K562 (cell line): ENCODE measurements around the gene PRR15. TPM values are rescaled to one million over a fixed set of nuclear protein-coding genes. Genes with fewer than 3 reads are reported as not detected.

Source experiments
- ATAC-seq: fragments of 200-7000 bp; cut with Tn5 transposase; 3 replicates; pipeline ENCODE4 v1.9.1; 2020; ENCODE audit warnings: moderate library complexity
- BruUV-seq: library from RNA; stranded (reverse); fragments of 400-500 nt; replicated peaks from 2 replicates; lab custom pipeline; 2021; lab: Mats Ljungman, UMichigan
- CTCF ChIA-PET: fragments of 300-600 bp; formaldehyde crosslinking; extraction: SDS; loops from one replicate; lab custom pipeline; 2021; ENCODE audit warnings: low intra/inter-chr PET ratio; lab: Yijun Ruan, JAX
- POLR2A ChIA-PET: fragments of 300-600, 350-650 bp; sonication (Branson Sonifier 250); formaldehyde crosslinking; extraction: SDS; loops from one replicate; lab custom pipeline; 2021; ENCODE audit warnings: antibody characterized with exemption, inconsistent platforms; lab: Yijun Ruan, JAX
- DNase-seq, 4 experiments: peaks; one replicate each; pipeline versions ENCODE4 v3.0.0 to v3.0.0-alpha.2; 2011 to 2018; ENCODE audit warnings: low spot score in 3 of 4, mixed read lengths in 3 of 4; ENCODE audit errors: extremely low read depth in 1 of 4
- FAIRE-seq: peaks from 2 replicates; lab custom pipeline; 2011; peaks lifted over from hg19 to GRCh38; lab: Jason Lieb, UNC
- H2AFZ ChIP-seq: 2 replicates; pipeline ENCODE4 v1.6.0; 2011; ENCODE audit warnings: low read depth, low read length, control low read depth, inconsistent platforms
- H3K27ac ChIP-seq: fragments of 200-600 bp; 3 replicates; pipeline ENCODE4 v1.8.0; 2011; ENCODE audit warnings: low read depth, mild to moderate bottlenecking, control low read depth, inconsistent platforms, low read length, moderate library complexity, mixed read lengths; ENCODE audit errors: extremely low read depth
- H3K27me3 ChIP-seq, 2 experiments: fragments of 300-600 bp in 1 of 2; 2 replicates in 1 of 2; 3 replicates in 1 of 2; pipeline versions ENCODE4 v1.6.0 to v1.8.0; 2011; ENCODE audit warnings: inconsistent platforms in 2 of 2, low read length in 2 of 2, mild to moderate bottlenecking in 1 of 2, mixed read lengths in 1 of 2, moderate library complexity in 1 of 2; ENCODE audit not compliant: control insufficient read depth in 2 of 2, insufficient read depth in 2 of 2
- H3K36me3 ChIP-seq: fragments of 300-600 bp; 3 replicates; pipeline ENCODE4 v1.8.0; 2011; ENCODE audit warnings: mild to moderate bottlenecking, low read length, inconsistent platforms; ENCODE audit not compliant: control insufficient read depth, insufficient read depth
- H3K4me1 ChIP-seq, 2 experiments: fragments of 200-600 bp in 1 of 2; replicated peaks in 1 of 2; 2 replicates in 1 of 2; 3 replicates in 1 of 2; pipeline versions ENCODE4 v1.5.1 to v1.8.0; 2011; ENCODE audit warnings: inconsistent platforms in 2 of 2, low read length in 2 of 2, mild to moderate bottlenecking in 1 of 2, mixed read lengths in 1 of 2, moderate library complexity in 1 of 2; ENCODE audit not compliant: control insufficient read depth in 2 of 2, insufficient read depth in 2 of 2
- H3K4me2 ChIP-seq: 2 replicates; pipeline ENCODE4 v1.6.1; 2011; ENCODE audit warnings: low read length, control low read depth, inconsistent platforms, mixed read lengths; ENCODE audit not compliant: insufficient read depth
- H3K4me3 ChIP-seq: fragments of 200-600 bp; sonication (generic), shearing (Covaris generic); 2 replicates; pipeline ENCODE4 v1.5.1; 2016; ENCODE audit warnings: control low read depth, inconsistent platforms
- H3K79me2 ChIP-seq: fragments of 200-600 bp; 3 replicates; pipeline ENCODE4 v1.8.0; 2011; ENCODE audit warnings: low read length, inconsistent platforms; ENCODE audit not compliant: control insufficient read depth, insufficient read depth
- H3K9ac ChIP-seq, 2 experiments: 2 replicates each; pipeline versions ENCODE4 v1.6.0 to v1.6.1; 2011; ENCODE audit warnings: low read depth in 2 of 2, low read length in 2 of 2, control low read depth in 1 of 2, inconsistent platforms in 1 of 2, mild to moderate bottlenecking in 1 of 2, mixed read lengths in 1 of 2; ENCODE audit not compliant: insufficient read depth in 1 of 2
- H3K9me1 ChIP-seq: one replicate; pipeline ENCODE4 v1.6.0; 2011; ENCODE audit warnings: inconsistent platforms, mild to moderate bottlenecking, low read length, moderate library complexity; ENCODE audit not compliant: control insufficient read depth, insufficient read depth
- H3K9me3 ChIP-seq: replicated peaks from 2 replicates; pipeline ENCODE4 v1.5.1; 2011; ENCODE audit warnings: low read depth, low read length, inconsistent platforms; ENCODE audit not compliant: control insufficient read depth, insufficient read depth
- H4K20me1 ChIP-seq: replicated peaks from 2 replicates; pipeline ENCODE4 v1.6.1; 2011; ENCODE audit warnings: low read length, inconsistent platforms, mixed read lengths; ENCODE audit not compliant: control insufficient read depth, insufficient read depth
- ARHGAP35 ChIP-seq: fragments of 450-650 bp; IDR thresholded peaks from 2 replicates; pipeline ENCODE4 v1.6.1; 2018; ENCODE audit not compliant: partially characterized antibody
- CCNT2 ChIP-seq: IDR thresholded peaks from 2 replicates; pipeline ENCODE4 v1.6.1; 2011; ENCODE audit warnings: borderline replicate concordance, low read depth, mild to moderate bottlenecking, moderate library complexity, mixed read lengths, low read length; ENCODE audit not compliant: insufficient read length; ENCODE audit errors: extremely low read depth
- E2F1 ChIP-seq: sonication (generic); formaldehyde crosslinking; IDR thresholded peaks from 2 replicates; pipeline ENCODE4 v1.8.1; 2023; ENCODE audit warnings: mild to moderate bottlenecking, missing genetic modification reagents, moderate library complexity
- E2F4 ChIP-seq: sonication (generic); formaldehyde crosslinking; IDR thresholded peaks from 2 replicates; pipeline ENCODE4 v1.8.0; 2022; ENCODE audit warnings: mild to moderate bottlenecking, low read depth, missing genetic modification reagents
- EHMT2 ChIP-seq: fragments of 450-650 bp; IDR thresholded peaks from 2 replicates; pipeline ENCODE4 v1.6.1; 2018; ENCODE audit warnings: antibody characterized with exemption
- FOXP4 ChIP-seq: sonication (generic); formaldehyde crosslinking; IDR thresholded peaks from 2 replicates; pipeline ENCODE4 v1.8.0; 2022; ENCODE audit warnings: mild to moderate bottlenecking, missing genetic modification reagents, borderline replicate concordance
- HCFC1 ChIP-seq: IDR thresholded peaks from 2 replicates; pipeline ENCODE4 v1.6.1; 2012; ENCODE audit warnings: low read depth, low read length, improper control_type of control experiment
- HEY1 ChIP-seq: fragments of 250-450 bp; sonication (Bioruptor Pico); IDR thresholded peaks from 2 replicates; pipeline ENCODE4 v1.5.0; 2020; ENCODE audit warnings: mild to moderate bottlenecking, moderate library complexity, borderline replicate concordance
- KDM1A ChIP-seq, 2 experiments: fragments of 450-650 bp; IDR thresholded peaks; 2 replicates each; pipeline ENCODE4 v1.6.1; 2016; ENCODE audit warnings: mild to moderate bottlenecking in 2 of 2
- MLX ChIP-seq, 2 experiments: fragments of 450-650 bp in 1 of 2; sonication (generic) in 1 of 2; formaldehyde crosslinking; conservative IDR thresholded peaks; 2 replicates each; pipeline versions ENCODE4 v1.4.0 to v1.8.1; 2020 to 2022; ENCODE audit warnings: mild to moderate bottlenecking in 1 of 2, missing genetic modification reagents in 1 of 2
- SMAD1 ChIP-seq: fragments of 150-350 bp; IDR thresholded peaks from 2 replicates; pipeline ENCODE4 v1.6.1; 2014; ENCODE audit warnings: low read length, low read depth; ENCODE audit not compliant: partially characterized antibody
- SOX6 ChIP-seq: fragments of 450-650 bp; IDR thresholded peaks from 2 replicates; pipeline ENCODE4 v1.6.1; 2014; ENCODE audit warnings: mild to moderate bottlenecking
- ZKSCAN1 ChIP-seq: fragments of 150-350 bp; IDR thresholded peaks from 2 replicates; pipeline ENCODE4 v1.6.1; 2016; ENCODE audit warnings: low read depth, low read length
- ZNF224 ChIP-seq: sonication (generic); formaldehyde crosslinking; IDR thresholded peaks from 2 replicates; pipeline ENCODE4 v1.8.0; 2022; ENCODE audit warnings: mild to moderate bottlenecking, missing genetic modification reagents
- ZNF282 ChIP-seq: sonication (generic); formaldehyde crosslinking; IDR thresholded peaks from 2 replicates; pipeline ENCODE4 v1.8.1; 2023; ENCODE audit warnings: missing genetic modification reagents
- ZNF324 ChIP-seq: fragments of 250-450 bp; sonication (Bioruptor Pico); IDR thresholded peaks from 2 replicates; pipeline ENCODE4 v1.4.0; 2020; ENCODE audit warnings: mild to moderate bottlenecking
- ZNF699 ChIP-seq: fragments of 250-450 bp; sonication (Bioruptor Pico); IDR thresholded peaks from 2 replicates; pipeline ENCODE4 v1.8.0; 2021; ENCODE audit warnings: mild to moderate bottlenecking, moderate library complexity; ENCODE audit not compliant: insufficient replicate concordance
- ZNF780A ChIP-seq: fragments of 250-450 bp; sonication (Bioruptor Pico); IDR thresholded peaks from 2 replicates; pipeline ENCODE4 v1.5.0; 2021; ENCODE audit warnings: mild to moderate bottlenecking
- WGBS: fragments of 100-300 bp; shearing (Covaris generic); methylation state at CpG from one replicate; pipeline ENCODE4 v1.1.6; 2016; ENCODE audit warnings: low coverage, mixed read lengths; ENCODE audit not compliant: insufficient coverage; ENCODE audit errors: missing lambda C conversion rate; 5-methylcytosine and 5-hydroxymethylcytosine counted together
- in situ Hi-C: fragments of 300-500 bp; cut with MboI; formaldehyde crosslinking; loops from 4 replicates; pipeline ENCODE4 v1.15.0; 2018; ENCODE audit warnings: inconsistent platforms, mixed read lengths
- intact Hi-C: fragments of 100-400 bp; cut with micrococcal nuclease; formaldehyde crosslinking; loops from 2 replicates; pipeline ENCODE4 v1.14.2; 2022
- polyA plus RNA-seq, 8 experiments: library from polyadenylated mRNA; depleted of rRNA in 4 of 8; stranded (reverse) in 5 of 8; unstranded in 3 of 8; fragments of >200 nt; fragmentation: Nextera tagmentation in 2 of 8; fragmentation: Illumina TruSeq in 1 of 8; extraction: Ambion mirVana in 2 of 8; extraction: Trizol in 1 of 8; gene quantifications; 2 replicates each; pipeline versions ENCODE4 v1.2.1 to v1.2.3, GENCODE V29; 2011 to 2014; ENCODE audit warnings: inconsistent platforms in 1 of 8, missing spikeins in 1 of 8
- total RNA-seq, 7 experiments: library from RNA; depleted of rRNA in 6 of 7; stranded (reverse); fragments of >200 nt in 6 of 7; fragmentation: Illumina TruSeq in 2 of 7; extraction: Trizol in 2 of 7; gene quantifications; 2 replicates each; pipeline versions ENCODE4 v1.2.1 to v1.2.3, GENCODE V29; 2011 to 2021; ENCODE audit warnings: low replicate concordance in 1 of 7

PRR15 gene
- total and polyA plus RNA-seq, 9 of the 15 experiments (the other 6 are each of a cell fraction or from before 2014, with no cell fraction given), result not detected

- Histone ChIP-seq H3K79me2 (no peaks in the 10 kb centered on the region), H2AFZ (no peak overlapping the region), H4K20me1 (no peaks in the 10 kb centered on the region), H3K4me1 (no peaks in the 10 kb centered on the region), H3K27me3 (no peaks in the 10 kb centered on the region; a peak in 1 of 5 replicates), H3K36me3 (no peaks in the 10 kb centered on the region), H3K9me3 (no peaks in the 10 kb centered on the region), H3K4me2 (no peak overlapping the region), H3K27ac (no peak overlapping the region), H3K4me3 (no peak overlapping the region), H3K9ac (no peak overlapping the region), H3K9me1 (no peaks in the 10 kb centered on the region)
- ATAC-seq (no peak), DNase-seq (no peak), FAIRE-seq (no peak)
- POLR2A ChIA-PET, result interaction anchor here (0.6 kb wide), 2 partner anchors 15 to 213 kb away, joined by 3 read pairs; no protein-coding TSS in a partner anchor
- 3% methylated on average over 2 of the region's 2 CpGs for WGBS
- TF ChIP-seq KDM1A (IDR thresholded peaks at IDR 0.05) (no peak), CCNT2 (no peak), HCFC1 (no peak), ZNF282 (CRISPR knock-in tag) (no peak), ZNF324 (CRISPR knock-in tag) (no peak), ZNF224 (CRISPR knock-in tag) (no peak), E2F4 (CRISPR knock-in tag) (no peak), ARHGAP35 (no peak), SOX6 (no peak), ZKSCAN1 (no peak), EHMT2 (no peak), FOXP4 (CRISPR knock-in tag) (no peak), E2F1 (CRISPR knock-in tag) (no peak), HEY1 (CRISPR knock-in tag) (no peak), ZNF780A (no peak), SMAD1 (no peak), MLX (CRISPR knock-in tag; conservative IDR thresholded peaks at IDR 0.05) (no peak), ZNF699 (CRISPR knock-in tag) (no peak)
- in situ Hi-C loops, result no loop called here
- CTCF ChIA-PET, result no interaction called here
- intact Hi-C loops, result no loop called here
- no TSS peak for BruUV-seq
These were observed 29.2 kb downstream of the PRR15 start for GRCh38 chr7:29592866-29593265.
